Neuronal stem cell (in vitro differentiated cells): ENCODE data around the gene S100PBP.

Source experiments
- DNase-seq: peaks from one replicate; pipeline ENCODE4 v3.0.0-alpha.2; 2013; ENCODE audit warnings: low spot score
- H2AFZ ChIP-seq: one replicate; pipeline ENCODE4 v1.6.1; 2013; ENCODE audit warnings: mild to moderate bottlenecking, low read length, inconsistent platforms
- H2AK5ac ChIP-seq: 2 replicates; pipeline ENCODE4 v1.6.1; 2013; ENCODE audit warnings: low read depth, mild to moderate bottlenecking, inconsistent platforms, low read length, moderate library complexity, mixed read lengths
- H2BK120ac ChIP-seq: 2 replicates; pipeline ENCODE4 v1.6.1; 2013; ENCODE audit warnings: low read depth, mild to moderate bottlenecking, inconsistent platforms, low read length, moderate library complexity, mixed read lengths
- H2BK12ac ChIP-seq: one replicate; pipeline ENCODE4 v1.6.1; 2013; ENCODE audit warnings: low read length, inconsistent platforms
- H2BK15ac ChIP-seq: 2 replicates; pipeline ENCODE4 v1.6.1; 2013; ENCODE audit warnings: mild to moderate bottlenecking, low read length, inconsistent platforms, mixed read lengths
- H2BK5ac ChIP-seq: one replicate; pipeline ENCODE4 v1.6.1; 2013; ENCODE audit warnings: inconsistent platforms, mild to moderate bottlenecking, low read length, moderate library complexity
- H3K14ac ChIP-seq: one replicate; pipeline ENCODE4 v1.6.1; 2013; ENCODE audit warnings: low read length, inconsistent platforms
- H3K18ac ChIP-seq: 2 replicates; pipeline ENCODE4 v1.6.1; 2013; ENCODE audit warnings: low read length, inconsistent platforms
- H3K23ac ChIP-seq: 2 replicates; pipeline ENCODE4 v1.6.1; 2013; ENCODE audit warnings: low read depth, mild to moderate bottlenecking, mixed read lengths, low read length, inconsistent platforms; ENCODE audit not compliant: poor library complexity
- H3K27ac ChIP-seq: replicated peaks from 3 replicates; pipeline ENCODE4 v1.5.1; 2013; ENCODE audit warnings: low read length, inconsistent platforms
- H3K27me3 ChIP-seq, 3 experiments: 2 replicates each; pipeline ENCODE4 v1.6.1; 2013; ENCODE audit warnings: low read length in 3 of 3, mild to moderate bottlenecking in 2 of 3, inconsistent platforms in 1 of 3, low read depth in 1 of 3, mixed read lengths in 1 of 3, moderate library complexity in 1 of 3; ENCODE audit not compliant: control insufficient read depth in 3 of 3, insufficient read depth in 3 of 3
- H3K36me3 ChIP-seq, 2 donors: replicated peaks in 1 of 2; 2 replicates each; pipeline ENCODE4 v1.6.1; 2013; ENCODE audit warnings: low read length in 2 of 2; ENCODE audit not compliant: control insufficient read depth in 2 of 2, insufficient read depth in 2 of 2
- H3K4ac ChIP-seq: 2 replicates; pipeline ENCODE4 v1.6.1; 2013; ENCODE audit warnings: inconsistent platforms, mild to moderate bottlenecking, low read length, moderate library complexity
- H3K4me1 ChIP-seq, 2 donors: 1 replicate in 1 of 2; 2 replicates in 1 of 2; pipeline ENCODE4 v1.6.1; 2013; ENCODE audit warnings: low read length in 2 of 2, low read depth in 1 of 2; ENCODE audit not compliant: control insufficient read depth in 2 of 2, insufficient read depth in 1 of 2
- H3K4me2 ChIP-seq: one replicate; pipeline ENCODE4 v1.6.1; 2013; ENCODE audit warnings: mild to moderate bottlenecking, low read length, inconsistent platforms; ENCODE audit not compliant: insufficient read depth, poor library complexity, severe bottlenecking
- H3K4me3 ChIP-seq, 2 donors: 2 replicates each; pipeline ENCODE4 v1.5.1; 2013; ENCODE audit warnings: low read length in 2 of 2, mild to moderate bottlenecking in 2 of 2, inconsistent platforms in 1 of 2, moderate library complexity in 1 of 2
- H3K79me1 ChIP-seq: one replicate; pipeline ENCODE4 v1.6.1; 2013; ENCODE audit warnings: low read depth, mild to moderate bottlenecking, inconsistent platforms, low read length, moderate library complexity
- H3K9ac ChIP-seq: one replicate; pipeline ENCODE4 v1.6.1; 2013; ENCODE audit warnings: mild to moderate bottlenecking, low read depth, low read length, inconsistent platforms; ENCODE audit not compliant: poor library complexity
- H3K9me3 ChIP-seq, 2 donors: replicated peaks in 1 of 2; 2 replicates each; pipeline versions ENCODE3 to v1.6.1; 2013; ENCODE audit warnings: low read length in 2 of 2, mild to moderate bottlenecking in 2 of 2, inconsistent platforms in 1 of 2, low read depth in 1 of 2, mixed read lengths in 1 of 2, moderate library complexity in 1 of 2; ENCODE audit not compliant: control insufficient read depth in 2 of 2, insufficient read depth in 1 of 2
- H4K8ac ChIP-seq: one replicate; pipeline ENCODE4 v1.6.1; 2013; ENCODE audit warnings: low read depth, mild to moderate bottlenecking, inconsistent platforms, low read length, moderate library complexity
- H4K91ac ChIP-seq: one replicate; pipeline ENCODE4 v1.6.1; 2013; ENCODE audit warnings: low read length, low read depth, mild to moderate bottlenecking, inconsistent platforms; ENCODE audit not compliant: poor library complexity
- WGBS, 2 donors: extraction: QIAGEN DNeasy Blood & Tissue Kit; methylation state at CpG; one replicate each; pipeline ENCODE4 v1.1.7; 2013; ENCODE audit warnings: missing lambda C conversion rate in 2 of 2, mixed read lengths in 1 of 2; ENCODE audit not compliant: insufficient read length in 2 of 2, insufficient replicate concordance in 1 of 2; ENCODE audit errors: extremely low coverage in 2 of 2; 5-methylcytosine and 5-hydroxymethylcytosine counted together

The S100PBP gene

DNA sequence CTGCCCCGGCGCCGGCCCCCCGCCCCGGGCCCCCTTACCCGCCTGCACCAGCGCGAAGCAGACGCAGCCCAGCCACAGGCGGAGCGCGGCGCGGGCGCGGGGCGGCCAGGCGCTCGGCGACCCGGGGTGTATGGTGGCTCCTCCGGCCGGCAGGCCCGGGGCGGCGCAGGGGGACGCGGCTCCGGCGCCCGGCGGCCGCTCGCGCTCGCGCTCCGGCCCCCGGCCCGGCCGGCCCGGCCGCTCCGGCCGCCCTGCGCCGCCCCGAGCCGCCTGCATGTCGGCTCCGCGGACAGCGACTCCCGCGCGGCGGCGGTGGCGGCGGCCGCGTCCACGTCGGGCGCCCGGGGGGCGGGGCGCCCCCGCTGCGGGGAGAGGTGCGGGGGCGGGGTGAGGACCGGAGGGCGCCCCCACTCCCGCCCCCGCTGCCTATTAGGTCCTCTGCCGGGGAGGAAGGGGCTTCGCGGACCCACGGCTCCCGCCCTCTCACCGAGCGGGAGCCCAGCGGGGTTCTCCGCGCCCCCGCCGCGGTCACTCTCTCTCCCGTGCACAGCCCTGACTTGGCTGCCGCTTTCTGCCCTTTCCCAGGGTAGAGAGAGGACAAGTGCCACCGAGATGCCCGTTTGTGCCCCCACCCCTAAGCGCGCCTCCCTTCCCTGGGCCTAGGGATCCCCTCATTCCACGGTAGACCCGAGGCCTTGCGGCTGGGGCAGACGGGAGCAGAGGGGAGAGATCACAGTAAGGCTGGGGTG is 53.3 kb downstream of the S100PBP start, which contains the start of gene FNDC5:
Gene FNDC5 (minus strand): TSS at position 298 of the 749 bp plus-strand sequence.
- WGBS, 2 donors = no CpG with 5 or more reads among the region's 99 CpGs
- H3K4me3 ChIP-seq = peak within 1 kb of the TSS; percentile 52 to 69
- peaks cover 0 to 11% (median 8%) of the 10 kb centered on the region in 3 experiments for H3K27me3 ChIP-seq
- peak within 1 kb of the TSS; percentile 79 for H3K14ac ChIP-seq
- H2BK15ac ChIP-seq = peak within 1 kb of the TSS; percentile 77
- H3K9ac ChIP-seq = peak within 1 kb of the TSS; percentile 74
- H3K18ac ChIP-seq = peak within 1 kb of the TSS; percentile 92
- H2BK12ac ChIP-seq = no peak within 1 kb of the TSS
- H2AK5ac ChIP-seq = peak within 1 kb of the TSS; percentile 26
- peaks cover 18 to 20% of the 10 kb centered on the region in 2 donors for H3K4me1 ChIP-seq
- H3K79me1 ChIP-seq = no peaks in the 10 kb centered on the region
- no peaks in the 10 kb centered on the region for H3K36me3 ChIP-seq
- H4K8ac ChIP-seq = peak within 1 kb of the TSS; percentile 87
- H2AFZ ChIP-seq = peak within 1 kb of the TSS; percentile 95
- H3K4me2 ChIP-seq = peak within 1 kb of the TSS; percentile 78
- no peak within 1 kb of the TSS for H4K91ac ChIP-seq
- H3K4ac ChIP-seq = peak within 1 kb of the TSS; percentile 31
- H3K27ac ChIP-seq = no peak within 1 kb of the TSS
- DNase-seq = no peak
- peak within 1 kb of the TSS; percentile 34 for H3K23ac ChIP-seq
- peak within 1 kb of the TSS; percentile 12 for H2BK5ac ChIP-seq
- H3K9me3 ChIP-seq = no peaks in the 10 kb centered on the region
- H2BK120ac ChIP-seq = no peak within 1 kb of the TSS

DNA sequence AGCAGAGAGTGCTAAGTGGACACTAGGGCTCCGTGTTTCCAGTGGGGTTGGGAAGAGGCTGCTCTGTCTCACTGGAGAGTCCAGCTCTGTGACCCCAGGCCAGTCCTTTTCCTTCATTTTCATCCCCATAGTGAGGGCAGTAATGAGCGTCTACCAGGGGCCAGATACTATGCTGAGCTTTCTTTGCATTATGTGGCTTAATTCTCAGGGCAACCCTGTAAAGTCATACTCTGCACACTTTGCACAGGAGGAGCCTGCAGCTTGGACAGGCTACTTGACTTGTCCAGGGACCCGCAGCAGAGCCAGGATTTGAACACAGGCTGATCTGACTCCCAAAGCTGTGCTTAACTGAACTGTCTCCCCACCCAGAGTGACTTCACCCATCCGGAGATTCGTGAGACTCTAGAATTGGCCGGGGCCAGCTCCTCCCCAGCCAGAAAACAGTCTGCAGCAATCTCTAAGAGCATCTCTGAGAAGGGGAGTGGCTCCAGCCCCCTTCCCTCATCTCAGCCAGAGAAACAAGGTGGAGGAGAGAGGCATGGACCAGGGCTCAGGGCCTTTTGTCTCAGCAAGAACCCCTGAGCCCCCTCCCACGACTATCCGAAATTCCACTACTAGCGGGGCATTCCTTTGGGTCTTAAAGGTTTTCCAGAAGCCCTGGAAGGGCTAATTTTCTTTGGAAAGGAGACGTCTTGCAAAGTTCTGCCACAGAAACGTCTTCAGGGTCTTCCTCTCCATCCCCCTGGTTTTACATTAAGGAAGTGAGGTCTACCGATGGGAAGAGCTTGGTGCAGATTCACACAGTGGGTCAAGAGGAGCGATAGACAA is 54.1 kb downstream of the S100PBP start:
- WGBS, 2 donors = no CpG with 5 or more reads among the region's 13 CpGs
- H2BK120ac ChIP-seq = no peak overlapping the region
- no peaks in the 10 kb centered on the region for H3K79me1 ChIP-seq
- peak overlapping the region; percentile 78 for H3K4me2 ChIP-seq
- H3K4me1 ChIP-seq = peaks cover 23 to 25% of the 10 kb centered on the region in 2 donors
- H3K23ac ChIP-seq = no peak overlapping the region
- no peak overlapping the region for H4K91ac ChIP-seq
- H3K27me3 ChIP-seq = peaks cover 0 to 15% (median 8%) of the 10 kb centered on the region in 3 experiments
- DNase-seq = no peak
- peak overlapping the region; percentile 92 for H3K18ac ChIP-seq
- H2BK5ac ChIP-seq = peak overlapping the region; percentile 12
- H2AK5ac ChIP-seq = peak overlapping the region; percentile 26
- H2BK15ac ChIP-seq = peak overlapping the region; percentile 50
- H3K4ac ChIP-seq = peak overlapping the region; percentile 31
- H3K4me3 ChIP-seq = peak overlapping the region; percentile 52 to 69
- no peak overlapping the region for H3K27ac ChIP-seq
- no peak overlapping the region for H2BK12ac ChIP-seq
- H3K9ac ChIP-seq = no peak overlapping the region
- H4K8ac ChIP-seq = peak overlapping the region; percentile 87
- H3K14ac ChIP-seq = peak overlapping the region; percentile 79
- peak overlapping the region; percentile 95 for H2AFZ ChIP-seq
- H3K9me3 ChIP-seq = no peaks in the 10 kb centered on the region
- no peaks in the 10 kb centered on the region for H3K36me3 ChIP-seq

- H3K18ac ChIP-seq = peak overlapping the region; percentile 73
These were observed 54.7 kb downstream of the S100PBP start for GRCh38 chr1:32872192-32872460.

GRCh38 chr1:32873484-32873883 is 56.0 kb downstream of the S100PBP start:
- Histone ChIP-seq H4K8ac (no peak overlapping the region), H4K91ac (no peak overlapping the region), H2AK5ac (no peak overlapping the region), H3K4me3 (no peak overlapping the region), H2BK12ac (no peak overlapping the region), H3K36me3 (no peaks in the 10 kb centered on the region), H3K18ac (no peak overlapping the region), H3K79me1 (no peaks in the 10 kb centered on the region), H3K23ac (no peak overlapping the region), H2BK15ac (no peak overlapping the region), H3K9ac (no peak overlapping the region), H3K9me3 (no peaks in the 10 kb centered on the region), H2AFZ (no peak overlapping the region), H2BK120ac (no peak overlapping the region), H3K27me3 (peaks cover 0 to 32% (median 8%) of the 10 kb centered on the region in 3 experiments), H2BK5ac (no peak overlapping the region), H3K4me1 (peaks cover 27 to 29% of the 10 kb centered on the region in 2 donors), H3K27ac (no peak overlapping the region), H3K4me2 (no peak overlapping the region), H3K14ac (no peak overlapping the region), H3K4ac (no peak overlapping the region)
- no peak for DNase-seq
- no CpG with 5 or more reads among the region's 5 CpGs for WGBS, 2 donors

More at GRCh38 chr1:32872192-32872460, 54.7 kb downstream of the S100PBP start:
- no peak overlapping the region for H4K91ac ChIP-seq
- no peak overlapping the region for H2AK5ac ChIP-seq
- no peak overlapping the region for H3K4me2 ChIP-seq
- H3K9ac ChIP-seq = no peak overlapping the region
- no peak overlapping the region for H3K27ac ChIP-seq
- no peak overlapping the region for H2BK12ac ChIP-seq
- H2BK15ac ChIP-seq = no peak overlapping the region
- H3K4ac ChIP-seq = no peak overlapping the region
- H4K8ac ChIP-seq = no peak overlapping the region
- H3K27me3 ChIP-seq = peaks cover 0 to 20% (median 8%) of the 10 kb centered on the region in 3 experiments
- peaks cover 23 to 25% of the 10 kb centered on the region in 2 donors for H3K4me1 ChIP-seq
- H3K36me3 ChIP-seq = no peaks in the 10 kb centered on the region
- H3K9me3 ChIP-seq = no peaks in the 10 kb centered on the region
- no CpG with 5 or more reads among the region's 7 CpGs for WGBS, 2 donors
- H3K79me1 ChIP-seq = no peaks in the 10 kb centered on the region
- H2AFZ ChIP-seq = peak overlapping the region; percentile 95
- no peak overlapping the region for H3K4me3 ChIP-seq
- no peak for DNase-seq
- H3K14ac ChIP-seq = peak overlapping the region; percentile 48
- H2BK5ac ChIP-seq = no peak overlapping the region
- H3K23ac ChIP-seq = no peak overlapping the region
- H2BK120ac ChIP-seq = no peak overlapping the region
